ENCODE measurements around the gene IMMP2L. TPM values are rescaled to one million over a fixed set of nuclear protein-coding genes. Genes with fewer than 3 reads are reported as not detected.

IMMP2L gene
- total and polyA plus RNA-seq, 2 donors (not counting 3 experiments of a cell fraction or from before 2014, with no cell fraction given) = 9.9 to 11.8 TPM

DNA sequence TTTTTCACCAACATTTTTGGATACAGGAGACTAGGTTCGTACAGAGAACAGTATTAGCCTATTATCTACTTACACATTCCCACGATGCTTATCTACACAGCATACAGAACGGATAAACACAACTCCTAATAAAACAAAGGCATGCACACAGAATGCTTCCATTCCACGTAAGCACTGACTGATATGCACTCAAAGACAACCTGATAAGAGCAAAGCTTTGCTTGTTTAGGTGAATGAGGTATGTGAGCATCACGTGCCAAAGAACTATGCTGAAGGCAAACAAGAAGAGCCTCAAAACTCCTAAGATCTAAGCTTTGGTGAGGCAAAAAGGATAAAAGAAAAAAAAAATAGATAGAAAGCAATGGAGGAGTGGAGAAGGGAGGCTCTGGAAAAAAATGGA lies 884.9 kb downstream of the IMMP2L start:
- no peak overlapping the region for H3K4me2 ChIP-seq (ENCODE audit: insufficient read depth, low read length)
- ChIA-PET CTCF (no interaction called here), POLR2A (no interaction called here)
- FAIRE-seq (no peak), DNase-seq (ENCODE audit: low read depth, low spot score) (no peak)
- H3K9me1 ChIP-seq (replicated peaks; ENCODE audit: control insufficient read depth, extremely low read depth, insufficient read depth, low read length) = no peaks in the 10 kb centered on the region
- H3K36me3 ChIP-seq (ENCODE audit: control insufficient read depth in 2 of 2, extremely low read depth in 1 of 2, insufficient read depth in 2 of 2, low read length in 2 of 2) = no peaks in the 10 kb centered on the region
- TF ChIP-seq EZH2 (IDR thresholded peaks at IDR 0.05; ENCODE audit: borderline replicate concordance, low read depth, low read length, severe bottlenecking) (no peak), JUN (IDR thresholded peaks at IDR 0.05; ENCODE audit: borderline replicate concordance, insufficient read depth, insufficient read length, low read depth) (no peak), FOS (IDR thresholded peaks at IDR 0.05; ENCODE audit: borderline replicate concordance, insufficient read depth, low read length) (no peak), POLR2A (IDR thresholded peaks at IDR 0.05; ENCODE audit: low read depth, low read length) (no peak)
- H3K4me1 ChIP-seq (ENCODE audit: control insufficient read depth, extremely low read depth, insufficient read depth, low read length) = no peaks in the 10 kb centered on the region
- no TSS peak for BruUV-seq (replicated peaks)
- intact Hi-C loops (cut with micrococcal nuclease) (no loop called here), dilution Hi-C loops (cut with MboI; ENCODE audit: extremely low pct_ligation_motif_present, low sequenced_read_pairs) (no loop called here)
- no peaks in the 10 kb centered on the region for H3K27me3 ChIP-seq (ENCODE audit: control insufficient read depth in 2 of 2, insufficient read depth in 2 of 2, low read length in 2 of 2)
- no peaks in the 10 kb centered on the region for H4K20me1 ChIP-seq (replicated peaks; ENCODE audit: control insufficient read depth, extremely low read depth, insufficient read depth, low read length)
- no peak overlapping the region for H3K4me3 ChIP-seq (replicated peaks in 1 of 3; ENCODE audit: insufficient read depth in 1 of 3, low read depth in 1 of 3, low read length in 3 of 3)
- H3K9me3 ChIP-seq (replicated peaks; ENCODE audit: control insufficient read depth, insufficient read depth, low read length) = no peaks in the 10 kb centered on the region
- no peaks in the 10 kb centered on the region for H3K79me2 ChIP-seq (ENCODE audit: control insufficient read depth, insufficient read depth, low read length)
- H3K9ac ChIP-seq (replicated peaks; ENCODE audit: extremely low read depth, insufficient read depth, low read length) = no peak overlapping the region
- no peak overlapping the region for H3K27ac ChIP-seq (ENCODE audit: insufficient read depth, low read depth, low read length)
- H2AFZ ChIP-seq (ENCODE audit: low read depth, low read length) = no peak overlapping the region

DNA sequence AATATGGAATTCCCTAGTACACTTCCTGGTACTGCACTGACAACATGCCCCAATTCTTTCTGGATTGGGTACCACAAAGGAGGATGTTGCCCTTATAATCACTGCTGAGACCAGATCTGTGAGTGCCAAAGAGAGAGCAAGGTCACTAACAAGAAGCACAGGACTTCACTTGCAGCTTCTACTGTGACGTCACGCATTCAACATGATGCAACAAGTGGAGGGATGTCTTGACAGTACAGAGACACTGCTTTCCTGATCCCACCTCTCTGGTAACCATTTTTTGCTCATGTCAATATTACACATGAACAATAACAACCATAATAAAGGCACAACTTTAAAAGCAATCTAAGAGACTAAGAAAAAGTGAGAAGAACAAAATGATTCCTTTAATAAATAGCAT lies 885.5 kb downstream of the IMMP2L start:
- Histone ChIP-seq H3K36me3 (ENCODE audit: control insufficient read depth in 2 of 2, extremely low read depth in 1 of 2, insufficient read depth in 2 of 2, low read length in 2 of 2) (no peaks in the 10 kb centered on the region), H3K4me2 (ENCODE audit: insufficient read depth, low read length) (no peak overlapping the region), H4K20me1 (replicated peaks; ENCODE audit: control insufficient read depth, extremely low read depth, insufficient read depth, low read length) (no peaks in the 10 kb centered on the region), H3K27ac (ENCODE audit: insufficient read depth, low read depth, low read length) (no peak overlapping the region), H3K79me2 (ENCODE audit: control insufficient read depth, insufficient read depth, low read length) (no peaks in the 10 kb centered on the region), H3K9me3 (replicated peaks; ENCODE audit: control insufficient read depth, insufficient read depth, low read length) (no peaks in the 10 kb centered on the region), H3K4me1 (ENCODE audit: control insufficient read depth, extremely low read depth, insufficient read depth, low read length) (no peaks in the 10 kb centered on the region), H2AFZ (ENCODE audit: low read depth, low read length) (no peak overlapping the region), H3K9me1 (replicated peaks; ENCODE audit: control insufficient read depth, extremely low read depth, insufficient read depth, low read length) (no peaks in the 10 kb centered on the region), H3K9ac (replicated peaks; ENCODE audit: extremely low read depth, insufficient read depth, low read length) (no peak overlapping the region), H3K27me3 (ENCODE audit: control insufficient read depth in 2 of 2, insufficient read depth in 2 of 2, low read length in 2 of 2) (no peaks in the 10 kb centered on the region), H3K4me3 (replicated peaks in 1 of 3; ENCODE audit: insufficient read depth in 1 of 3, low read depth in 1 of 3, low read length in 3 of 3) (no peak overlapping the region)
- BruUV-seq (replicated peaks) = no TSS peak
- dilution Hi-C loops (cut with MboI; ENCODE audit: extremely low pct_ligation_motif_present, low sequenced_read_pairs) (no loop called here), intact Hi-C loops (cut with micrococcal nuclease) (no loop called here)
- TF ChIP-seq CTCF (IDR thresholded peaks at IDR 0.05; ENCODE audit: extremely low read depth in 1 of 2, insufficient read depth in 1 of 2, low read depth in 1 of 2, low read length in 2 of 2) (no peak), JUN (IDR thresholded peaks at IDR 0.05; ENCODE audit: borderline replicate concordance, insufficient read depth, insufficient read length, low read depth) (no peak), MAX (IDR thresholded peaks at IDR 0.05; ENCODE audit: insufficient read depth, insufficient read length) (no peak), POLR2AphosphoS5 (IDR thresholded peaks at IDR 0.05; ENCODE audit: insufficient read depth, low read depth, low read length) (no peak), MYC (IDR thresholded peaks at IDR 0.05; ENCODE audit: low read depth, low read length) (no peak), EZH2 (IDR thresholded peaks at IDR 0.05; ENCODE audit: borderline replicate concordance, low read depth, low read length, severe bottlenecking) (no peak), GATA2 (IDR thresholded peaks at IDR 0.05; ENCODE audit: insufficient read depth, insufficient read length, low read depth, low read length) (no peak), FOS (IDR thresholded peaks at IDR 0.05; ENCODE audit: borderline replicate concordance, insufficient read depth, low read length) (no peak), POLR2A (IDR thresholded peaks at IDR 0.05; ENCODE audit: low read depth, low read length) (no peak)
- FAIRE-seq = no peak
- POLR2A ChIA-PET = no interaction called here
- DNase-seq (ENCODE audit: low read depth, low spot score) = no peak
- CTCF ChIA-PET = no interaction called here
